Astrocyte (in vitro differentiated cells and primary cell): ENCODE measurements around the gene F10. TPM values are rescaled to one million over a fixed set of nuclear protein-coding genes. Genes with fewer than 3 reads are reported as not detected.

ENCODE experiments used
- DNase-seq: peaks from one replicate; pipeline ENCODE4 v3.0.0-alpha.2; 2010; ENCODE audit warnings: low read depth
- FAIRE-seq: peaks from 2 replicates; lab custom pipeline; 2011; peaks lifted over from hg19 to GRCh38; lab: Jason Lieb, UNC
- H2AFZ ChIP-seq: 2 replicates; pipeline ENCODE4 v1.6.0; 2012; ENCODE audit warnings: low read depth, low read length, inconsistent platforms
- H3K27ac ChIP-seq: 2 replicates; pipeline ENCODE4 v1.5.1; 2011; ENCODE audit warnings: low read depth, low read length, inconsistent platforms
- H3K27me3 ChIP-seq: 2 replicates; pipeline ENCODE4 v1.6.0; 2011; ENCODE audit warnings: low read length, inconsistent platforms; ENCODE audit not compliant: insufficient read depth
- H3K36me3 ChIP-seq: 2 replicates; pipeline ENCODE4 v1.5.1; 2011; ENCODE audit warnings: low read length, inconsistent platforms; ENCODE audit not compliant: insufficient read depth
- H3K4me1 ChIP-seq: 2 replicates; pipeline ENCODE4 v1.5.1; 2011; ENCODE audit warnings: low read length, inconsistent platforms; ENCODE audit not compliant: insufficient read depth
- H3K4me2 ChIP-seq: 2 replicates; pipeline ENCODE4 v1.6.0; 2012; ENCODE audit warnings: low read length, inconsistent platforms
- H3K4me3 ChIP-seq: 2 replicates; pipeline ENCODE4 v1.5.1; 2011; ENCODE audit warnings: low read depth, mild to moderate bottlenecking, low read length, inconsistent platforms; ENCODE audit not compliant: insufficient read depth
- H3K79me2 ChIP-seq: 2 replicates; pipeline ENCODE4 v1.6.0; 2012; ENCODE audit warnings: mild to moderate bottlenecking, low read length, inconsistent platforms; ENCODE audit not compliant: insufficient read depth
- H3K9ac ChIP-seq: 2 replicates; pipeline ENCODE4 v1.6.0; 2012; ENCODE audit warnings: mild to moderate bottlenecking, low read length, inconsistent platforms
- H3K9me3 ChIP-seq: 2 replicates; pipeline ENCODE4 v1.5.1; 2012; ENCODE audit warnings: low read depth, mild to moderate bottlenecking, low read length, inconsistent platforms; ENCODE audit not compliant: insufficient read depth
- H4K20me1 ChIP-seq: 2 replicates; pipeline ENCODE4 v1.6.0; 2012; ENCODE audit warnings: low read length, inconsistent platforms; ENCODE audit not compliant: insufficient read depth
- H3K27ac Mint-ChIP-seq: one replicate; pipeline ENCODE4 v1.8.0; 2021; ENCODE audit warnings: mild to moderate bottlenecking, mixed read lengths; ENCODE audit not compliant: unreplicated experiment
- H3K27me3 Mint-ChIP-seq: one replicate; pipeline ENCODE4 v1.8.0; 2021; ENCODE audit warnings: low read depth, mixed read lengths; ENCODE audit not compliant: unreplicated experiment
- H3K36me3 Mint-ChIP-seq: one replicate; pipeline ENCODE4 v1.8.0; 2021; ENCODE audit warnings: low read depth, mixed read lengths; ENCODE audit not compliant: unreplicated experiment
- H3K4me1 Mint-ChIP-seq: one replicate; pipeline ENCODE4 v1.8.0; 2021; ENCODE audit warnings: low read depth, mixed read lengths; ENCODE audit not compliant: unreplicated experiment
- H3K4me3 Mint-ChIP-seq: one replicate; pipeline ENCODE4 v1.8.0; 2021; ENCODE audit warnings: mild to moderate bottlenecking, moderate library complexity, mixed read lengths; ENCODE audit not compliant: unreplicated experiment
- H3K9me3 Mint-ChIP-seq: one replicate; pipeline ENCODE4 v1.8.0; 2021; ENCODE audit warnings: mild to moderate bottlenecking, mixed read lengths; ENCODE audit not compliant: unreplicated experiment
- CTCF ChIP-seq: IDR thresholded peaks from 2 replicates; pipeline ENCODE4 v1.5.1; 2011; ENCODE audit warnings: low read depth, mild to moderate bottlenecking, inconsistent platforms, low read length, moderate library complexity; ENCODE audit not compliant: insufficient read depth
- EZH2 ChIP-seq: IDR thresholded peaks from 2 replicates; pipeline ENCODE4 v1.6.1; 2012; ENCODE audit warnings: mild to moderate bottlenecking, low read length, inconsistent platforms; ENCODE audit not compliant: insufficient read depth
- total RNA-seq: library from RNA; stranded (reverse); gene quantifications from 2 replicates; pipeline ENCODE4 v1.2.1, GENCODE V29; 2021

Gene F10
- total RNA-seq, 1 donor from 2014 or later = 0.45 TPM

- peaks cover 8% of the 10 kb centered on the region for H3K27me3 ChIP-seq
- no peak overlapping the region for H2AFZ ChIP-seq
- no peak overlapping the region for H3K4me3 ChIP-seq
- H3K9ac ChIP-seq = no peak overlapping the region
- Mint-ChIP-seq H3K4me3 (no peak overlapping the region), H3K27ac (no peak overlapping the region), H3K9me3 (no peaks in the 10 kb centered on the region), H3K4me1 (peaks cover 3% of the 10 kb centered on the region), H3K36me3 (no peaks in the 10 kb centered on the region), H3K27me3 (peaks cover 53% of the 10 kb centered on the region)
- no peaks in the 10 kb centered on the region for H3K9me3 ChIP-seq
- TF ChIP-seq CTCF (no peak), EZH2 (no peak)
- H3K36me3 ChIP-seq = no peaks in the 10 kb centered on the region
- no peak overlapping the region for H3K27ac ChIP-seq
- no peaks in the 10 kb centered on the region for H4K20me1 ChIP-seq
- no peaks in the 10 kb centered on the region for H3K4me1 ChIP-seq
- H3K4me2 ChIP-seq = no peak overlapping the region
- no peak for DNase-seq
- FAIRE-seq = no peak
- no peaks in the 10 kb centered on the region for H3K79me2 ChIP-seq
These were observed 599 bp upstream of the F10 start for GRCh38 chr13:113121928-113122471.

DNA sequence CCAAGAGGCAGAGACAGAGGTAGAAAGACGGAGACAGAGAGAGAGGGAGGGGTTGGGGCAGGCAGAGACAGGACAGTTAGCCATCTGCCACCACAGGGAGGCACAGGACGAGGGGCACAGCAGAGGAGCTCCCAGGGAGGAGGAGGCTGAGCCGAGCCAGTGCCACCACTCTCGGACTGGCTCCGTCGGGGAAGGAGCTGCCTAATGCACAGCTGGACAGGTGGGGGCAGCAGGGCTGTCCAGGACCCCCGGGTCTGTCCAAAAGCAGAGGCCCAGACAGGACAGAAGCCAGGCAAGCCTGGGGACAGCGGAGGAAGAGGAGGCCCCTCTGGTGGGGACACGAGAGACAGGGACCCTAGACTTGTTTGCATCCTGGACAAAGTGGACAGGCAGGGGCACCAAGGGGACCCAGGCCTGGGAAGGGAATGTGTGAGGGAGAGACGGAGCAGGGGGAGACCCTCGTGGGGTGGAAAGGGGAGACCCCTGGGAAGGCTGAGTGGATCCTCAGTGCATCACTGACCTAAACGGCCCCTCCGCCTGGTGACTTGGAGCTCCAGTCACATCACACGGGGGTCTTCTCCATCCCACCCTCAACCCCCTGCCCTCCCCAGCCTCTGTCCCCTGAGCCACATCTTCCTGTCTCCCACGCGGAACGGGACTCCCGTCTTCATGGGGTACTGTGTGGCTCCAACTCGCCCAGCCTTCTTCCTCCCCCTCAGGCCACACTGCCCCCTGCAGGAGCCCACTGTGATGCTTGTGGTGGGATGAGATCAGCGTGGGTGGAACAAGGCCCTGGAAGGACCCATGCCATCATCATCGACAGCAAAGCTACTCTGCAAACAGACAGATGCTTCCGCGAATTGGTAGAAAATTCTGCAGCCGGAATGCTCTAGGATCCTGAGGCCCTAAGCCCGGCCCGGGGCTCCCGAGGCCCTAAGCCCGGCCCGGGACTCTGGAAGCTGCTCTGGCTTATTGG is 915 bp downstream of the F10 start:
- H3K27me3 Mint-ChIP-seq = peaks cover 61% of the 10 kb centered on the region
- no peaks in the 10 kb centered on the region for H3K9me3 Mint-ChIP-seq
- Histone ChIP-seq H3K4me2 (peak overlapping the region; percentile 25), H4K20me1 (no peaks in the 10 kb centered on the region), H3K4me1 (no peaks in the 10 kb centered on the region), H3K36me3 (no peaks in the 10 kb centered on the region), H3K27ac (no peak overlapping the region), H2AFZ (peak overlapping the region; percentile 50), H3K4me3 (no peak overlapping the region), H3K27me3 (peaks cover 6% of the 10 kb centered on the region), H3K79me2 (no peaks in the 10 kb centered on the region), H3K9me3 (no peaks in the 10 kb centered on the region), H3K9ac (peak overlapping the region; percentile 10)
- no peaks in the 10 kb centered on the region for H3K4me1 Mint-ChIP-seq
- no peak overlapping the region for H3K27ac Mint-ChIP-seq
- H3K36me3 Mint-ChIP-seq = no peaks in the 10 kb centered on the region
- TF ChIP-seq EZH2 (no peak), CTCF (no peak)
- DNase-seq (no peak), FAIRE-seq (no peak)
- H3K4me3 Mint-ChIP-seq = no peak overlapping the region
